Measurements from ENCODE around the gene SIPA1L3. TPM values are rescaled to one million over a fixed set of nuclear protein-coding genes. Genes with fewer than 3 reads are reported as not detected.

Gene SIPA1L3
- total and polyA plus RNA-seq, 9 of the 15 experiments (the other 6 are each of a cell fraction or from before 2014, with no cell fraction given): 0.01 to 6.1 (median 2.5) TPM

- TF ChIP-seq SMARCC2 (IDR thresholded peaks at IDR 0.05; ENCODE audit: low read depth): no peak
- TF ChIP-seq BRF1 (IDR thresholded peaks at IDR 0.05; ENCODE audit: borderline replicate concordance, extremely low read depth, insufficient read length): no peak
- TF ChIP-seq DNMT1 (IDR thresholded peaks at IDR 0.05): no peak
- TF ChIP-seq LEF1 (IDR thresholded peaks at IDR 0.05): no peak
- TF ChIP-seq HLTF (IDR thresholded peaks at IDR 0.05): no peak
- TF ChIP-seq ARNT (IDR thresholded peaks at IDR 0.05): no peak
- no peak for TF ChIP-seq NR2F6 (CRISPR knock-in tag; IDR thresholded peaks at IDR 0.05)
- no peak; the same call in 1 of the 2 replicates for TF ChIP-seq MEF2D (tag; conservative IDR thresholded peaks at IDR 0.05; ENCODE audit: low read depth)
- no peak for TF ChIP-seq PRDM10 (IDR thresholded peaks at IDR 0.05; ENCODE audit: partially characterized antibody)
- no peak for TF ChIP-seq GTF2A2 (tag; IDR thresholded peaks at IDR 0.05)
- peak; percentile 86 for TF ChIP-seq DMBX1 (CRISPR knock-in tag; IDR thresholded peaks at IDR 0.05; ENCODE audit: borderline replicate concordance)
- no peak for TF ChIP-seq FOS (IDR thresholded peaks at IDR 0.05; ENCODE audit: extremely low read depth, insufficient read length)
- TF ChIP-seq ZNF174 (CRISPR knock-in tag; IDR thresholded peaks at IDR 0.05): no peak
- no peak for TF ChIP-seq ZNF507 (tag; conservative IDR thresholded peaks at IDR 0.05)
- no peak for TF ChIP-seq USF2 (CRISPR knock-in tag; IDR thresholded peaks at IDR 0.05)
- no peak for TF ChIP-seq MTA2 (IDR thresholded peaks at IDR 0.05; ENCODE audit: low read depth)
- no peak for TF ChIP-seq ZBTB49 (CRISPR knock-in tag; IDR thresholded peaks at IDR 0.05; ENCODE audit: borderline replicate concordance)
- TF ChIP-seq PHTF2 (CRISPR knock-in tag; IDR thresholded peaks at IDR 0.05): no peak
- no peak for TF ChIP-seq PHF20 (IDR thresholded peaks at IDR 0.05; ENCODE audit: partially characterized antibody)
- no peak for TF ChIP-seq ZBTB34 (CRISPR knock-in tag; IDR thresholded peaks at IDR 0.05)
- TF ChIP-seq YBX1 (IDR thresholded peaks at IDR 0.05): no peak
- no peak for TF ChIP-seq HNRNPUL1 (IDR thresholded peaks at IDR 0.05; ENCODE audit: low read length)
Measured at GRCh38 chr19:37905946-37906868, 801 bp upstream of the SIPA1L3 start, which contains the start of gene WDR87 (continued).

Measured in K562 (cell line).